ENCODE results near the gene SEM1.
"Not testable (repeated sequence)": the region's sequence is repeated elsewhere in the genome, so short reads cannot be mapped to it uniquely, and the experiment has no call there.

SEM1 gene

DNA sequence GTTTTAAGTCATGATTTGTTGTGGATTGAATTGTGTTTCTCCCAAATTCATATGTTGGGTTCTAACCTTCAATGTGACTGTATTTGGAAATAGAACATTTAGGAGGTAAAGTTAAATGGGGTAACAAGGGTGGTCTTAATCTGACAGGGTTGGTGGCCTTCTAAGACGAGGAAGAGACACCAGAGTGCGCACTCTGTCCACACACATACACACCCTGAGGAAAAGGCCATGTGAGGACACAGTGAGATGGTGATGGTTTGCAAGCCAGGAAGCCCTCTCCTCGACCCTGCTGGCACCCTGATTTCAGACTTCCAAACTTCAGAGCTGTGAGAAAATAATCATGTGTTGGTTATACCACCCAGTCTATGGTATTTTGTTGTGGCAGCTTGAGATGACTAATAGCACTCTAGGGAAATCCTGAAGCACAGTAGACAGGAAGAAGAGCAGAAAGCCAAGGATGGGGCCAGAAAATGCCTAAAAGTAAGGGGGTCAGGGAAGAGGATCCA lies 28.0 kb upstream of the SEM1 start:
- DNase-seq (ENCODE audit: low spot score): no peak
- TF ChIP-seq, protein P1, sequence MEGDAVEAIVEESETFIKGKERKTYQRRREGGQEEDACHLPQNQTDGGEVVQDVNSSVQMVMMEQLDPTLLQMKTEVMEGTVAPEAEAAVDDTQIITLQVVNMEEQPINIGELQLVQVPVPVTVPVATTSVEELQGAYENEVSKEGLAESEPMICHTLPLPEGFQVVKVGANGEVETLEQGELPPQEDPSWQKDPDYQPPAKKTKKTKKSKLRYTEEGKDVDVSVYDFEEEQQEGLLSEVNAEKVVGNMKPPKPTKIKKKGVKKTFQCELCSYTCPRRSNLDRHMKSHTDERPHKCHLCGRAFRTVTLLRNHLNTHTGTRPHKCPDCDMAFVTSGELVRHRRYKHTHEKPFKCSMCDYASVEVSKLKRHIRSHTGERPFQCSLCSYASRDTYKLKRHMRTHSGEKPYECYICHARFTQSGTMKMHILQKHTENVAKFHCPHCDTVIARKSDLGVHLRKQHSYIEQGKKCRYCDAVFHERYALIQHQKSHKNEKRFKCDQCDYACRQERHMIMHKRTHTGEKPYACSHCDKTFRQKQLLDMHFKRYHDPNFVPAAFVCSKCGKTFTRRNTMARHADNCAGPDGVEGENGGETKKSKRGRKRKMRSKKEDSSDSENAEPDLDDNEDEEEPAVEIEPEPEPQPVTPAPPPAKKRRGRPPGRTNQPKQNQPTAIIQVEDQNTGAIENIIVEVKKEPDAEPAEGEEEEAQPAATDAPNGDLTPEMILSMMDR (IDR thresholded peaks at IDR 0.05; ENCODE audit: extremely low read depth, missing control alignments): no peak

DNA sequence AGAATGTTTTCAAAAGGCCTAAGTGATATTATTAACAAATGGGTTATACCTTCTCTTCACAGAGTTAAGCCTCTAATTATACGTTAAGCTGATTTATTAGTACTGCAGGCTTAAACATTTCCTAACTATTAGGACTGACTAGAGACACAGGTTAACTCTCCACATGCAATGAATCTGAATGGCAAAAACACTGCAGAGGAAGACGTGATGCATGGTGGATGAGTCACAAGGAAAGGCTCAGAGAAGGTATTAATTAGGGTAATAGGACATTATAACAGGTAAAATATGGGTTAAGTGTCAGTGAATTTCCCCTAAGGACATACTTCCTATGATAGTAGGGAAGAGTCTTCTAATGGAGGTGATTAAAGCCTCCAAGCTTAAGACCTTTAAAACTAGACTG lies 24.7 kb upstream of the SEM1 start:
- no peak for DNase-seq (ENCODE audit: low spot score)

DNA sequence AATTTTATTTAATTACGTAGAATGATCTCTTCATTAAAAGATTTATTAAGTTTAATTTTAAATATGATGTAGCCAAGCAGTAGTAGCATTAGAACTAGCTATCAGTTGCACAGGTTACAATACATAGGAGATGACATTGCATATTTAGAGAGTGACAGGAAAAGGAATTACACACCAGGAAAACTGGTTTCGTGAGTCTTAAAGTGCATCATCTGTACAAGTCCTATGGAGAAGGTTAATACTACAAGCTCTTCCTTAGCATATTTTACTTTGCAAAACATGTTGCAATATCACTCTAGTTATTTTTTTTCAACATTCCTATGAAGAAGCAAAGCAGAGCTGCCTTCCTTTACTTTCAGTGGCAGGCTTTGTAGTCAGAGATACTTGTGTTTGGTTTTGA lies 20.2 kb upstream of the SEM1 start:
- no peak for DNase-seq (ENCODE audit: low spot score)

More for the DNA sequence above, 24.7 kb upstream of the SEM1 start:
- TF ChIP-seq, protein P1 (IDR thresholded peaks at IDR 0.05; ENCODE audit: extremely low read depth, missing control alignments): no peak

DNA sequence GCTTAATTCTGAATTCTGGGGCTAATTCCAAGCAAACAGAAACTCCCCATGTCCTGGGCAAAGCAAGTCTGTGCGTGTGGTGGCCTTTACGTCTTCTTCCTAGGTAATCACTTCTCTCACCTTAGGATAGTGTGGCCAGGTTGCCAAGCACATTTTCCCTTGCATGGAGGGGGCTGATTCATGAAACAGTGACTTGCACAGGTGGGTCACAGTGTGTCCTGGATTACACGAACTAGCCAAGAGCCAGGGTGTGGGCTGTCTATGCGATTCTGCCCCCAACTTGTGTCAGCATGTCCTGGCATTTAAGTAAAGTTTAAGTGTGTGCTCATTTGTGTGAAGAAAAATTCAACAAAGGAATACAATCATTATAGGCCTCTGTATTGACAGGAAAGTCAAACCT lies 18.5 kb upstream of the SEM1 start:
- no peak for DNase-seq (ENCODE audit: low spot score)
- TF ChIP-seq, protein P1 (IDR thresholded peaks at IDR 0.05; ENCODE audit: extremely low read depth, missing control alignments): no peak

More for the DNA sequence above, 20.2 kb upstream of the SEM1 start:
- TF ChIP-seq, protein P1 (IDR thresholded peaks at IDR 0.05; ENCODE audit: extremely low read depth, missing control alignments): no peak

DNA sequence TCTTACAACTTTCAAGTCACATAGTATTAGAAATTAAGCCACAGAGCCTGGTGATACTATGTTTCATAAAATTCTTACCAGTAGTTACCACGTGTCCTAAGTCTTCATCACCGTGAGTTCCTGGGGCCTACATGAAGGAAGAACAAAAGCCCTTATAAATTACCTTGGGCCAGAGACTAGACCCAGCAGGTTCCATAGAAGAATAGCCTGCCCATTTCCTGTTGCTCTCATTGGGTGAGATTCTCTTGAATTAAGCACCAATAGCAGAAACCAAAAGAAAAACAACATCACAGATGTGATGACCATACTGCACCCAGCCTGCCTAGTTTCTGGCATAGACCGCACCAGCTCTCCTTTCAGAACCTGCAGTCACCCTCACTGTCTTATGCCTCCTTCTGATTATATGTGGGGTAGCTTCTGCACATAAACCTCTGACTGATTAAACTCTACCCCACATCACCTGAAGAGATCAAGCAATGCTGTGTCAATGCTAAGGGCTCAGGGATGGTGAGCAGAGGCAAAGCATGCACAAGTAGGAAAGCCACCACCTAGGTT lies 18.0 kb upstream of the SEM1 start:
- TF ChIP-seq, protein P1 (IDR thresholded peaks at IDR 0.05; ENCODE audit: extremely low read depth, missing control alignments): no peak
- no peak for DNase-seq (ENCODE audit: low spot score)

DNA sequence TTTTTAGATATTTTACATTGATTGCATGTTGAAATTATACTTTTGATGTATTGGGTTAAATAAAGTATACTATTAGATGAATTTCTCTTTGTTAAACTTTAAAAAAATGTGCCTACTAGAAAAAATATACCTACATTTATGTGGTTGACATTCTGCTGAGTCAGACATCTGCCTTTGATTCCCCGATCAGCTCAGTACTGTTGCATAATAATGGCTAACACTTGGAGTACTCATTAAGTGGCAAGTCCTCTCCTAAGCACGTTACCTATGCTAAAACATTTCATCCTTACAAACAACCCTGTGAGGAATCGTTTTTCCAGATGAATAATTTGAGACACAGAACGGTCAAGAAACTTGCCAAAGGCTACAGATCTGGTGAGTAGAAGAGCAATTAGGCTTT lies 14.0 kb upstream of the SEM1 start:
- no peak for DNase-seq (ENCODE audit: low spot score)
- TF ChIP-seq, protein P1 (IDR thresholded peaks at IDR 0.05; ENCODE audit: extremely low read depth, missing control alignments): no peak

DNA sequence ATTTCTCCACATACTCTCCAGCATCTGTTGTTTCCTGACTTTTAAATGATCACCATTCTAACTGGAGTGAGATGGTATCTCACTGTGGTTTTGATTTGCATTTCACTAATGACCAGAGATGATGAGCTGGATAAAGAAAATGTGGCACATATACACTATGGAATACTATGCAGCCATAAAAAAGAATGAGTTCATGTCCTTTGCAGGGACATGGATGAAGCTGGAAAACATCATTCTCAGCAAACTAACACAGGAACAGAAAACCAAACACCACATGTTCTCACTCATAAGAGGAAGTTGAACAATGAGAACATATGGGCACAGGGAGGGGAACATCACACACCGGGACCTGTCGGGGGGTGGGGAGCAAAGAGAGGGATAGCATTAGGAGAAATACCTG lies 13.3 kb upstream of the SEM1 start:
- DNase-seq (ENCODE audit: low spot score): not testable (repeated sequence)

DNA sequence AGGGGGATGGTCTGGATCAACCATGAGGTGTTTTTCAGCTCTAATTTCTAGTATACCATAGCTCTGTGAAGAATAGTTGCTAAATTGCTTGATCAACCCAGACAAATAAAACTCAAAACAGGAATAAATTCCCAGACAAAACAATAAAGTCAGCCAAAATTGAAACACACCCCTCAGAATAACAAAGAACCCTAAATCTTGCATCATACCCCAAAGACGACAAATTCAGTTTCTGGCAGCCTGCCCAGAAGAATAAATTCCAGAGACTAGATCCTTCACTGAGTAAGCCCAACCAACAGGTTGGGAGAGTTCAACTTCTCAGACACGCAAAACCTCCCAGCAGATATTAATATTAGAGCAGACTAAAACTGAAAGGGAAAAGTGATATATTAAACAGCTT lies 11.2 kb upstream of the SEM1 start:
- DNase-seq (ENCODE audit: low spot score): no peak
- TF ChIP-seq, protein P1 (IDR thresholded peaks at IDR 0.05; ENCODE audit: extremely low read depth, missing control alignments): no peak

Data from GM20000 (cell line).